Measurements from ENCODE around the gene VIT. TPM values are rescaled to one million over a fixed set of nuclear protein-coding genes. Genes with fewer than 3 reads are reported as not detected.

VIT gene
- total RNA-seq, 6 experiments from 2014 or later: 3.7 to 11.6 (median 9.7) TPM

GRCh38 chr2:36750101-36750500 lies 53.6 kb downstream of the VIT start:
- Mint-ChIP-seq H3K4me1 (ENCODE audit: low read depth) (peaks cover 22% of the 10 kb centered on the region), H3K9me3 (no peaks in the 10 kb centered on the region), H3K27ac (no peak overlapping the region), H3K36me3 (ENCODE audit: low read depth) (peaks cover 21% of the 10 kb centered on the region; the same call in 1 of the 2 replicates), H3K4me3 (no peak overlapping the region), H3K27me3 (ENCODE audit: insufficient read depth) (peaks cover 17% of the 10 kb centered on the region)
- no peak for DNase-seq
- TF ChIP-seq CTCF (IDR thresholded peaks at IDR 0.05): no peak

- no peak for DNase-seq
- H3K27ac Mint-ChIP-seq: no peak overlapping the region
- peaks cover 12% of the 10 kb centered on the region; the same call in 1 of the 2 replicates for H3K4me1 Mint-ChIP-seq (ENCODE audit: low read depth)
- H3K4me3 Mint-ChIP-seq: no peak overlapping the region
- no peaks in the 10 kb centered on the region for H3K9me3 Mint-ChIP-seq
- 0 out of 2 replicates have a peak, but pooled peaks cover 7% of the 10 kb centered on the region for H3K36me3 Mint-ChIP-seq (ENCODE audit: low read depth)
- no peak for TF ChIP-seq CTCF (IDR thresholded peaks at IDR 0.05)
- H3K27me3 Mint-ChIP-seq (ENCODE audit: insufficient read depth): peaks cover 25% of the 10 kb centered on the region
Observed at GRCh38 chr2:36753706-36754221, 57.3 kb downstream of the VIT start.

DNA sequence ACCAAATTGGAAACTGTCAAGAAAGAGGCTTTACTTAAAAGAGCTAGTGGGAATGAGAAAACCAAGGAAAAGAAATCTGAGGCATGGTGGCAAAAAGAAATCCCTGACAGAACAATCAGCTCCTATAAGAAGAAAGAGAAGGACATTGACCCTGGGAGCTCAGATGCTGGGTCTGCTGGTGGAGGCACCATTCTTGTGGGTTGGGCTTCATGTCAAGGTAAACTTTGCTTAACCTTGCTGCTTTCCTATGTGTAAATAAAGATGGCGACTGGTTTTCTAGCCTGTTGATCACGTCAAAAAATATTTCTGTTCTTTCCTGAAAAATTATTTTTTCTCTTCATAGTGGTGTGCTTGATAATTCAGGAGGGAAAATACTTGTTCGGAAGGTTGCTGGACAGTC lies 58.1 kb downstream of the VIT start:
- no peak for DNase-seq
- peaks cover 10% of the 10 kb centered on the region; the same call in 1 of the 2 replicates for H3K4me1 Mint-ChIP-seq (ENCODE audit: low read depth)
- peaks cover 25% of the 10 kb centered on the region for H3K27me3 Mint-ChIP-seq (ENCODE audit: insufficient read depth)
- H3K36me3 Mint-ChIP-seq (ENCODE audit: low read depth): 0 out of 2 replicates have a peak, but pooled peaks cover 7% of the 10 kb centered on the region
- no peak overlapping the region for H3K4me3 Mint-ChIP-seq
- no peaks in the 10 kb centered on the region for H3K9me3 Mint-ChIP-seq
- no peak for TF ChIP-seq CTCF (IDR thresholded peaks at IDR 0.05)
- no peak overlapping the region for H3K27ac Mint-ChIP-seq

- DNase-seq: no peak
- TF ChIP-seq CTCF (IDR thresholded peaks at IDR 0.05): no peak
- Mint-ChIP-seq H3K36me3 (ENCODE audit: low read depth) (0 out of 2 replicates have a peak, but pooled peaks cover 7% of the 10 kb centered on the region), H3K4me3 (no peak overlapping the region), H3K4me1 (ENCODE audit: low read depth) (peaks cover 10% of the 10 kb centered on the region; the same call in 1 of the 2 replicates), H3K27me3 (ENCODE audit: insufficient read depth) (peaks cover 20% of the 10 kb centered on the region), H3K27ac (no peak overlapping the region), H3K9me3 (no peaks in the 10 kb centered on the region)
Observed at GRCh38 chr2:36756438-36756837, 59.9 kb downstream of the VIT start.

- Mint-ChIP-seq H3K9me3 (peaks cover 6% of the 10 kb centered on the region), H3K4me3 (no peak overlapping the region), H3K4me1 (ENCODE audit: low read depth) (no peaks in the 10 kb centered on the region), H3K27ac (no peak overlapping the region), H3K36me3 (ENCODE audit: low read depth) (peaks cover 11% of the 10 kb centered on the region), H3K27me3 (ENCODE audit: insufficient read depth) (peaks cover 18% of the 10 kb centered on the region)
- DNase-seq: no peak
- TF ChIP-seq CTCF (IDR thresholded peaks at IDR 0.05): no peak
Observed at GRCh38 chr2:36762764-36763490, 66.4 kb downstream of the VIT start.

All from HFFc6 (cell line).